Kidney (tissue), 14 donors: ENCODE measurements around the gene STK24. TPM values are rescaled to one million over a fixed set of nuclear protein-coding genes. Genes with fewer than 3 reads are reported as not detected.

Source experiments
- DNase-seq, 5 donors: peaks; one replicate each; pipeline ENCODE4 v3.0.0-alpha.2; 2013 to 2020
- FAIRE-seq: peaks from 2 replicates; lab custom pipeline; 2012; peaks lifted over from hg19 to GRCh38; lab: Jason Lieb, UNC
- H3K27ac ChIP-seq, 2 donors: one replicate each; pipeline ENCODE4 v1.7.0; 2013; ENCODE audit warnings: low read depth in 2 of 2, low read length in 2 of 2, inconsistent platforms in 1 of 2
- H3K27me3 ChIP-seq: one replicate; pipeline ENCODE4 v1.7.1; 2013; ENCODE audit warnings: low read length, inconsistent platforms; ENCODE audit not compliant: control insufficient read depth, insufficient read depth
- H3K36me3 ChIP-seq, 3 donors: one replicate each; pipeline versions ENCODE4 v1.7.0 to v1.7.1; 2013; ENCODE audit warnings: low read length in 3 of 3, control low read depth in 1 of 3, inconsistent platforms in 1 of 3; ENCODE audit not compliant: insufficient read depth in 3 of 3, control insufficient read depth in 2 of 3
- H3K4me1 ChIP-seq, 3 donors: one replicate each; pipeline versions ENCODE4 v1.7.0 to v1.7.1; 2013; ENCODE audit warnings: low read length in 3 of 3, inconsistent platforms in 1 of 3, low read depth in 1 of 3; ENCODE audit not compliant: control insufficient read depth in 2 of 3, insufficient read depth in 2 of 3
- H3K4me3 ChIP-seq, 3 donors: one replicate each; pipeline versions ENCODE4 v1.7.0 to v1.8.1; 2013; ENCODE audit warnings: low read length in 3 of 3, control low read depth in 1 of 3, inconsistent platforms in 1 of 3
- H3K9ac ChIP-seq, 3 donors: one replicate each; pipeline versions ENCODE4 v1.7.0 to v1.7.1; 2013; ENCODE audit warnings: low read length in 3 of 3, control low read depth in 1 of 3, inconsistent platforms in 1 of 3
- H3K9me3 ChIP-seq, 3 donors: one replicate each; pipeline versions ENCODE4 v1.7.0 to v1.7.1; 2013; ENCODE audit warnings: low read length in 3 of 3, control low read depth in 1 of 3, inconsistent platforms in 1 of 3; ENCODE audit not compliant: control insufficient read depth in 2 of 3, insufficient read depth in 1 of 3
- intact Hi-C: fragments of 100-400 bp; cut with DNase I; formaldehyde crosslinking; loops from one replicate; pipeline ENCODE4 v1.11.1; 2022
- polyA plus RNA-seq: library from polyadenylated mRNA; stranded (reverse); fragments of 350-450 nt; fragmentation: Illumina TruSeq; extraction: RNeasy Lipid Tissue Mini Kit (QIAGEN cat#74804); gene quantifications from one replicate; pipeline ENCODE4 v1.2.3, GENCODE V29; 2014; ENCODE audit warnings: low read depth, low replicate concordance; ENCODE audit not compliant: insufficient read depth
- total RNA-seq: library from RNA; stranded (reverse); fragmentation: NEBNext Ultra II Directional; extraction: Animal tissue kit (Norgen Biotek cat#: 25700); gene quantifications from one replicate; pipeline ENCODE4 v1.2.1, GENCODE V29; 2021
- TF ChIP-seq, protein P1 (sequence below): IDR thresholded peaks from 3 replicates; pipeline ENCODE4 v1.5.1; 2012; ENCODE audit warnings: mild to moderate bottlenecking, moderate library complexity, borderline replicate concordance; ENCODE audit not compliant: insufficient read depth; ENCODE audit errors: extremely low read depth
- donor health status: control.
- donor health status: control.
- donor health status: control.
- donor health status: control.
- donor health status: control.
- donor health status: DM: yes; HTN: yes; CAD: no.
- donor health status: Normal renal cell carcinoma (clear cell type).

The STK24 gene
- total and polyA plus RNA-seq, 2 donors from 2014 or later: 56.7 to 122 TPM

DNA sequence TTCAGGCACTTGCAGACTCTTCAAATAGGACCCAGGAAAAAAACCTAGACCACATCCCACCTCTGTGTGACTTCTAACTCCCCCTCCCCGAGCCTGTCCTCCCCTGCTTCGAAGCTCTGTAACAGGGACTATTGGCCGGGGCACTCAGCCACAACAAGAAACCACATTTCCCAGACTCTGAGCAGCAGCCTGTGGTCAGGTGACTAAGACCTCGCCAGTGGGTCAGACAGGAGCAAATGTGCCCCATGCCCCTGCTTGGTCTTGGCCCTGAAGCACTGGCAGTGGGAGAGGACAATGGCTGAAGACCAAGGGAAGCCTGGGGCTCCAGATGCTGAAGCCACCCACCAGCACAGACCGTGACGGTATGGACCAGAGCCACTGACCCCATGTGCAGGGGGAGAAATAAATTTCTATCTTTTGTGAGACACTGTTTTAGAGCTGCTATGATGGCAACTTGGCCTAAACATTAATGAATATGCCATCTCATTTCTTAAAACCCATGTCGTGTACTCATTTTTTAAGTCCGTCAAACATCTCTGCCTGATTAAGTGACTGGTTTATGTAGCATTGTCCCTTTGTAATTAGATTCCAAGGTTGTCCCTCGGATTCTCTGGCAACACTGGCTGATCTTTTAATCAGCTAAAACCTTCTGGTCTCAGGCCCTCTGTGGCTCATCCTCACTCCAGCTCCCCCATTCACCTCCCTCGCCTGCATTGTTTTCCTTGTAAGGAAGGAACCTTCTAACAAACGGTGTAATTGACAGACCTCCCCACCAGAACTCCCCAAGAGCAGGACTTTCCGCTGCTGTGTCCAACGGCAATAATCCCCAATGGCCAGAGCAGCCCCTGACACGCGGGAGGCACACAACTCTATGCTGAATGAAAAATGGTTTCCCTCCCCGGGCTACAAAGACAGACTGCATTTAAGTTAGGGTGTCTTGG lies 98.4 kb downstream of the STK24 start:
- no peaks in the 10 kb centered on the region for H3K27me3 ChIP-seq
- H3K9me3 ChIP-seq: no peaks in the 10 kb centered on the region
- no peak for FAIRE-seq
- no peak overlapping the region for H3K27ac ChIP-seq
- TF ChIP-seq, protein P1, sequence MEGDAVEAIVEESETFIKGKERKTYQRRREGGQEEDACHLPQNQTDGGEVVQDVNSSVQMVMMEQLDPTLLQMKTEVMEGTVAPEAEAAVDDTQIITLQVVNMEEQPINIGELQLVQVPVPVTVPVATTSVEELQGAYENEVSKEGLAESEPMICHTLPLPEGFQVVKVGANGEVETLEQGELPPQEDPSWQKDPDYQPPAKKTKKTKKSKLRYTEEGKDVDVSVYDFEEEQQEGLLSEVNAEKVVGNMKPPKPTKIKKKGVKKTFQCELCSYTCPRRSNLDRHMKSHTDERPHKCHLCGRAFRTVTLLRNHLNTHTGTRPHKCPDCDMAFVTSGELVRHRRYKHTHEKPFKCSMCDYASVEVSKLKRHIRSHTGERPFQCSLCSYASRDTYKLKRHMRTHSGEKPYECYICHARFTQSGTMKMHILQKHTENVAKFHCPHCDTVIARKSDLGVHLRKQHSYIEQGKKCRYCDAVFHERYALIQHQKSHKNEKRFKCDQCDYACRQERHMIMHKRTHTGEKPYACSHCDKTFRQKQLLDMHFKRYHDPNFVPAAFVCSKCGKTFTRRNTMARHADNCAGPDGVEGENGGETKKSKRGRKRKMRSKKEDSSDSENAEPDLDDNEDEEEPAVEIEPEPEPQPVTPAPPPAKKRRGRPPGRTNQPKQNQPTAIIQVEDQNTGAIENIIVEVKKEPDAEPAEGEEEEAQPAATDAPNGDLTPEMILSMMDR: no peak
- no peak overlapping the region for H3K4me3 ChIP-seq
- peak in 4 of 5 donors; percentile 78 to 92 (median 83) for DNase-seq
- H3K9ac ChIP-seq: no peak overlapping the region
- peaks cover 3 to 34% (median 23%) of the 10 kb centered on the region in 3 donors for H3K4me1 ChIP-seq
- intact Hi-C loops: no loop called here
- H3K36me3 ChIP-seq: peaks cover 4 to 16% (median 5%) of the 10 kb centered on the region in 3 donors

DNA sequence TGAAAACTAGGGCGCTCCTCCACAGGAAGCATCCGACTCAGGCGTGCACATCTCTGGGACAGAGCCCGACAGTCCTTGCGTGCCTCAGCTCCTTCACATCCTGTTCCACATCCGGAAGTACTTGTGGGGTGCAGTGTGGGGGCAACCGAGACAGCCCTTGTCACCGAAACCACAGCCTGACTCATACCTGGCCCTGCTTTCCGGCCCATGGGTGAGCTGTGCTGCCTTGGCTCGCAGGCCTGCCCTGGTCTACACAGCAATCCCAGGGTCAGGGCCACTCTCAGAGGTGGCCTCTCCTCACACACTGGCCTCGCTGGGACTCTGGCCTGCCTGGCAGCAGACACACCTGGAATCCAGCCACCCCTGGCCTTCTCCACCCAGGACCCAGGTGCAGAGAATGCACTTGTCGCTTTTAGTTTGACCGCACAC lies 100.4 kb downstream of the STK24 start:
- Histone ChIP-seq H3K9ac (no peak overlapping the region), H3K27ac (peak overlapping the region in 1 of 2 donors; percentile 56), H3K36me3 (peaks cover 5 to 20% (median 14%) of the 10 kb centered on the region in 3 donors), H3K4me3 (no peak overlapping the region), H3K4me1 (peaks cover 3 to 28% (median 13%) of the 10 kb centered on the region in 3 donors), H3K27me3 (no peaks in the 10 kb centered on the region), H3K9me3 (no peaks in the 10 kb centered on the region)
- TF ChIP-seq, protein P1: no peak
- intact Hi-C loops: no loop called here
- DNase-seq: peak in 1 of 5 donors; percentile 88
- no peak for FAIRE-seq

DNA sequence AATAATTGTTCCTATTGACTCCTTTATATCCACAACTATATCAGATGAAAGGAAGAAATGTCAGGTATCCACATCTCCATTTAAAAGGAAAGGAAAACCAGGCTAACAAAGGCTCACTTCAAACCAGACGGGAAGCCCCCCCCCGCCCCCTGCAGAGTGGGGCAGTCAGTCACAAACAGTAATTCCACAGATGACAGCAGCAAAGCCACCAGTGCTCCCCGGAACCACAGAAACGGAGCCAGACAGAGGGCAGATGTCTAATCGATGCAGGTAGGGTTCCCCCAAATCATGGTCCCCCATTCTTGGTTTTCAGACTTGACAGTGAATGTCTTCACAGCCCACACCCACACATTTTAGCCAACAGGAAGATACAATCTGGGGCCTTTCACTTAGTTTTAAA lies 100.8 kb downstream of the STK24 start:
- Histone ChIP-seq H3K36me3 (peaks cover 8 to 20% (median 18%) of the 10 kb centered on the region in 3 donors), H3K4me1 (peaks cover 3 to 26% (median 13%) of the 10 kb centered on the region in 3 donors), H3K4me3 (no peak overlapping the region), H3K27me3 (no peaks in the 10 kb centered on the region), H3K9ac (no peak overlapping the region), H3K27ac (peak overlapping the region in 1 of 2 donors; percentile 13), H3K9me3 (no peaks in the 10 kb centered on the region)
- peak in 1 of 5 donors; percentile 13 for DNase-seq
- FAIRE-seq: no peak
- TF ChIP-seq, protein P1: no peak
- intact Hi-C loops: no loop called here
